DMS153 treated with DMSO at 0.1 percent for 48 hours (cell line): ENCODE data around the gene SEC16A.

Experiments
- DNase-seq: peaks from one replicate; lab custom pipeline; 2025; ENCODE audit not compliant: unreplicated experiment; lab: John Stamatoyannopoulos, UW

The SEC16A gene, protein sequence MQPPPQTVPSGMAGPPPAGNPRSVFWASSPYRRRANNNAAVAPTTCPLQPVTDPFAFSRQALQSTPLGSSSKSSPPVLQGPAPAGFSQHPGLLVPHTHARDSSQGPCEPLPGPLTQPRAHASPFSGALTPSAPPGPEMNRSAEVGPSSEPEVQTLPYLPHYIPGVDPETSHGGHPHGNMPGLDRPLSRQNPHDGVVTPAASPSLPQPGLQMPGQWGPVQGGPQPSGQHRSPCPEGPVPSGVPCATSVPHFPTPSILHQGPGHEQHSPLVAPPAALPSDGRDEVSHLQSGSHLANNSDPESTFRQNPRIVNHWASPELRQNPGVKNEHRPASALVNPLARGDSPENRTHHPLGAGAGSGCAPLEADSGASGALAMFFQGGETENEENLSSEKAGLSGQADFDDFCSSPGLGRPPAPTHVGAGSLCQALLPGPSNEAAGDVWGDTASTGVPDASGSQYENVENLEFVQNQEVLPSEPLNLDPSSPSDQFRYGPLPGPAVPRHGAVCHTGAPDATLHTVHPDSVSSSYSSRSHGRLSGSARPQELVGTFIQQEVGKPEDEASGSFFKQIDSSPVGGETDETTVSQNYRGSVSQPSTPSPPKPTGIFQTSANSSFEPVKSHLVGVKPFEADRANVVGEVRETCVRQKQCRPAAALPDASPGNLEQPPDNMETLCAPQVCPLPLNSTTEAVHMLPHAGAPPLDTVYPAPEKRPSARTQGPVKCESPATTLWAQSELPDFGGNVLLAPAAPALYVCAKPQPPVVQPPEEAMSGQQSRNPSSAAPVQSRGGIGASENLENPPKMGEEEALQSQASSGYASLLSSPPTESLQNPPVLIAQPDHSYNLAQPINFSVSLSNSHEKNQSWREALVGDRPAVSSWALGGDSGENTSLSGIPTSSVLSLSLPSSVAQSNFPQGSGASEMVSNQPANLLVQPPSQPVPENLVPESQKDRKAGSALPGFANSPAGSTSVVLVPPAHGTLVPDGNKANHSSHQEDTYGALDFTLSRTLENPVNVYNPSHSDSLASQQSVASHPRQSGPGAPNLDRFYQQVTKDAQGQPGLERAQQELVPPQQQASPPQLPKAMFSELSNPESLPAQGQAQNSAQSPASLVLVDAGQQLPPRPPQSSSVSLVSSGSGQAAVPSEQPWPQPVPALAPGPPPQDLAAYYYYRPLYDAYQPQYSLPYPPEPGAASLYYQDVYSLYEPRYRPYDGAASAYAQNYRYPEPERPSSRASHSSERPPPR (N-terminal part only)

DNA sequence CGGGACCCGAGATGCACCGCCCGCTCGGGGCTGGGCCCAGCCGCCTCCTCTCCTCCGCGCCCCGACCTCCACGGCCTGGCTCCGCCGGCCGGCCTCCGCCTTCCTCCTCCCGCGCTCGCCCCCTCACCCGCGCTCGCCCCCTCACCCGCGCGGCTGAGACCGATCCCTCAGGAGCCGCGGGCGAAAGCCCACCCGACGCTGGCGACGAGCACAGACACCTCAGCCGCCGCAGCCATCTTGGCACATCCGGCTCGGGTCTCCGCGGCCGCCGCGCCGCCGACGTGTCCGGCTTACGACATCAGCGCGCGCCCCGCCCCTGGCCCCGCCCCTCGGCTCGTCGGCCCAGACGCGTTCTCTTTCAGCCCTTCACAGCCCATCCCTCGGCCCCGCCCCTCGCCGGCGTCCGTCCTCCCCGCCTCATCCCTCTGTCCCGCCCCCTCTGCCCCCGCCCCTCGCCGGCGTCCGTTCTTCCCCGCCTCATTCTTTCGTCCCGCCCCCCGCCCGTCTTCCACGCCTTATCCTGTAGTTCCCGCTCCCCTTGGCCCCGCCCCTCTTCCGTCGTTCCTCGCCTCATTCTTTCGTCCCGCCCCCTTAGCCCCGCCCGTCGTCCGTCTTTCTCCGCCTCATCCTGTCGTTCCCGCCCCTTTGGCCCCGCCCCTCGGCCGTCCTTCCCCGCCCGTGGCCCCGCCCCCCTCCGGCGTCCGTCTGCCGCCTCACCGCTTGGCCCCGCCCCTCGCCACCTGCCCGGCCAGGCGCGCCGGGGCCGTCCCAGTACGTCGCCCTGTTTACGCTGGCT, at the start of gene SEC16A:
TSS of gene SEC16A (minus strand) at position 248 of the 796 bp plus-strand sequence. CDS start 5,425 bp downstream, outside the sequence.
- DNase-seq, result peak; percentile 100

DNA sequence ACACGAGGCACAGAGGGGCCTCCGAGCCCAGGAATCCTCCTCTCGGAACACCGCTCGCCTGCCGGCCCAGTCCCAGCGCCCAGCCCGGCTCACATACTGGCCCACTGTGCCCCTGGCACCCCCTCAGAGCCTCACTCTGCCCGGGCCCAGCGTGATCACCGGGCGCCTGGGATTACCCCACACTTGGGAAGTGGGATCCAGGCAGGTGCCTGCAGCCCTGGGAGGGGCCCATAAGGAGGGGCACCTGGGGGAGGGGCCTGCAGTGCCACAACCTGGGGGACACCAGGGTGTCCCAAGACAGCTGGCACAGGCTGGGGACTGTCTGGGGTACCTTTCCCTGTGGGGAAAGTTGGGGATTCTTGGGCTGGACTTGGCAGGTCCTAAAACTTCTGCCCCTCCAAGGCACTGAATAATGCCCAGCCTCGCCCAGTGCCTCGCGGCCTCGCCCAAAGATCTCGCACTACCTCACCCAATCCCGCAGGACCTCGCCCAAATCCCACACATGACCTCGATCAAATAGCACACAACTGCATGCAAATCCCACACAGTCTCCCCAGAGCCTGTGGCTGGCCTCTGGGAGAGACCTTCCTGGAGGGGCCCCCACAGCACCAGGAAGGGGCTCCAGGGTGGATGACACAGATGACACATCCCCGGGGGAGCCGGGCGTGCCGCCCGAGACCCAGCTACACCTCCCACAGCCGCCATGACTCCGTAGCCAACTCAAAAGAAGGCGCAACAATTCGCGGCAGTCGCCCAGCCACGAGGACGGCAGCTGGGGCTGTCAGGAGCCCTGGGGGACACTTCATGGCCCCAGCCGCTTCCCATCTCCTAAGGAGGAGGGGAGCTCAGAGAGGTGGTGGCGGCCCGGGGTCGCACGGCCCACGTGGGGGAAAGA, 49.3 kb upstream of the SEC16A start:
- no peak for DNase-seq

DNA sequence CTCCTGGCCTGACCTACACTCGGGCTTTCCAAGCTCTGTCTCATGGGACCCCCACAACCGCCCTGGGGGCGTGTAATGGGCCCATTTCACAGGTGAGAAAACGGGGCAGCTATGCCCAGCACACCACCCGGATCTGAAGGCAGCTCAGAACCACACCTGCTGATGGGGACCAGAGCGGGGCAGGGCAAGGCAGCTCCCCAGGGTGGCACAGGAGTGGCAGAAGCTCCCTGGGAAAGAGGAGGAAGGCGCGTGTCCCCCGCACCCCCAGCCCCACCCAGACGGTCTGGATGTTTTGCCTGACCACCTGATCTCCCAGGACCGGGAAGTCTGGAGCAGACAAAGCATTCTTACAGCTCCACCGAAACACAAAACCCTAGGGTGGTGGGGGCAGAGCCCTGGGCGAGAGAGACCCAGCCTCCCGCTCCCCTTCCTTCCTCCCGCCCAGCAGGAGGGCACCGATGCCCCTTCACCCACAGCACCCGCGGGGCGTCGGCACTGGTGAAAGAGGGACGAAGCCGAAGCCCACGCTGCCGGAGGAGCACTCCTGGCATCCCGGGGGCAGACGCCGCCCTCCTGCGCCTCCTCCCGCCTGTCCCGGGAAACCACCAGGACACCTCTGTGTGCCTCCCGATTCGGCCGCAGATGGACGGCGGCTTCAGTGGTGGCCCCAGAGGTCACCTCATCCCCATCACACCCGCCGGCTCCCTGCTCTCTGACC, 48.5 kb upstream of the SEC16A start:
- DNase-seq, result no peak

DNA sequence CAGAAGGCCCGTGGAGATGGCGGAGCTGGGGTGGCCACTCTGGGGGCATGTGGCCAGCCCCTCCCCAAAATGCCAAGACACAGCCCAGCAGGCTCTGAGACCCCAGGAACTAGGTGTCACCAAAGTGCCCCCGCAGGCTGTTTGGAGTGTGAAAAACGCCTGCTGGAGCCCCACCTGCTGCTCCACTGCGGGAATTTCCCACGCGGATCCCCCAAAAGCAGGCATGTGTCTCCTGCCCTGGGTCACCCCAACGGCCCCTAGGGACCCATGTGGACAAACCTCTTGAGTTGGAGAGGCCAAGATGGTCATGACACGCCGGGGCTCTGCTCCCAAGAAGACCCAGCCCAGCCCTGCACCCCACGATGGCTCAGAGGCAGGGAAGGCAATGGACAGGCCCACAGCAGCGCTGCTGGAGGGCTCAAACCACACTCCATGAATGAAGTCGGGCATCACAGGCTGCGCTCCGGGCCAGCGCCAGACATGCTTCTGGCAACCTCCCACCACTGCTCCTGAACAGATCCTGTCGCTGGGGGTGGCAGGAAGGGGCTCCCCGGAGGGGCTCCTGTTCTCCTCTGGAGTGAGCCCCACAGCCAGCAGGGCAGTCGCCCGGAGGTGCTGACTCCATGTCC, 47.7 kb upstream of the SEC16A start:
- DNase-seq, result no peak

DNA sequence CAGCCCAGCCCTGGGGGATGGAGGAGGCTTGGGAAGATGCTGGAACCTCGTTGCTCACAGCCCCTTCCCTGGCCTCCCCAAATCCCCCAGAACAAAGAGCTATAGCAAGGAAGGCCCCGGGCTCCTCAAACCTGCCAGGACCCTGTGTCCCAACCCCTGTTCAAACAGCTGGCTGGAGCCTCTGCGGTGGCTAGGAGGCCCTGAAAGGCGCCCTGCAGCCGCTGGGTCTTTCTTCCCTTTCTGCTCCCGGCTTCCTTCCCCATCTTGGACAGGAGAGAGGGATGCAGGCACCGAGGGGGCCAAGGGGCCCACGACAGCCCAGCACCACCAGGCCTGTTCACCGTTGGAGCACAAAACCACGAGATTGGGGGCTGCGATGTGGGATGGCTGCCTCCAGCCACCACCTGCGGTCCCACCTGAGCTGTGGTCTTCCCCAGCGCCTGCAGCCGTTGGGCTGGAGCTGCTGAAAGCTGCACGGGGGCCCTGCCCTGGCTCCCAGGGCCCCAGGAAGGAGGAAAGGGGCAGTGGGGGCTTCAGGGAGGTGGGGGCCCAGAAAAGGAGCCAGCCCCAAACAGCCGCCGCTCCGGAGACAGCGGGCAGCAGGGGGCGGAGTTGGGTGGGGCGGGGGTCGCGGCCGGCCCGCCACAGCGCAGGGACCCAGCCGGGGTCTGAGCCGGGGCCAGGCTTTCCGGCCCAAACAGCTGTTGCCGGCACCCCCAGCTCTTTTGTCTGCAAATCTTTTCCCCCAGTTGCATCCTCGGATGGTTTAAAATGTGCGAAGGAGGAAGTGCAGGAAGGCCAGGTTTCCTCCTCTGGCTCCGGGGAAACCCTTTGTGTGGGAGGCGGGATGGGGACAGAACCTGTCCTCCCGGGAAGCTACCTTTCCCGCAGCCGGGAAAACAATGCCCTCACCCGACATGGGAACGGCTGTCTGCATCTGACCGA, 46.9 kb upstream of the SEC16A start:
- DNase-seq, result no peak

DNA sequence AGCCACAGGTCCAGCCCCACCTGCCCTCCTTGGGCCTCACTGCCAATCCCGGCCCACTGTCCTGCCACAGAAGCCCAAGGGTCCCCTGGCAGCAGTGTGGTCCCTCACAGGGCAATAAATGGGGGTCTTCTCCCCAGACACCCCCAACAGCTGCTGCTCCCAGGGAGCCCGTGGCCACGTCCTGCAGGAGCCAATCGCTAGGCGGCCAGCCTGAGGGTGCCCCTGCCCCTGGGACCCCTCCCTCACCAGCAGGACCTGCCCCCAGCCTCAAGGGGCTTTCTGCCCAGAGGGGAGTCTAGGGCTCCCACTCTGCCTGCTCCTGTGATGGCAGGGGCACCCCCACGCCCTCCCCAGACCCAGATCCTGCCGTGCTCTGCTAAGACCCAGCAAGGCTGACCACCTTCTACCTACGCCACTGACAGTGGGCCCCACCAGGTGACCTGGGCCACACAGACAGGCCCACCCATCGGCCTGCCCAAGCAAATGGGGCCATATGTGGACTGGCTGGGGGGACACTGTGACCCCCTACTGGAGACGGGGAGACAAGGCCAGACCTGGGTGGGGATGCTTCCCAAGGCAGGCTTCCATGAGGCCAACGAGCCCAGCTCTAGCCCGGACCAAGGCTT, 46.0 kb upstream of the SEC16A start:
- DNase-seq, result no peak

DNA sequence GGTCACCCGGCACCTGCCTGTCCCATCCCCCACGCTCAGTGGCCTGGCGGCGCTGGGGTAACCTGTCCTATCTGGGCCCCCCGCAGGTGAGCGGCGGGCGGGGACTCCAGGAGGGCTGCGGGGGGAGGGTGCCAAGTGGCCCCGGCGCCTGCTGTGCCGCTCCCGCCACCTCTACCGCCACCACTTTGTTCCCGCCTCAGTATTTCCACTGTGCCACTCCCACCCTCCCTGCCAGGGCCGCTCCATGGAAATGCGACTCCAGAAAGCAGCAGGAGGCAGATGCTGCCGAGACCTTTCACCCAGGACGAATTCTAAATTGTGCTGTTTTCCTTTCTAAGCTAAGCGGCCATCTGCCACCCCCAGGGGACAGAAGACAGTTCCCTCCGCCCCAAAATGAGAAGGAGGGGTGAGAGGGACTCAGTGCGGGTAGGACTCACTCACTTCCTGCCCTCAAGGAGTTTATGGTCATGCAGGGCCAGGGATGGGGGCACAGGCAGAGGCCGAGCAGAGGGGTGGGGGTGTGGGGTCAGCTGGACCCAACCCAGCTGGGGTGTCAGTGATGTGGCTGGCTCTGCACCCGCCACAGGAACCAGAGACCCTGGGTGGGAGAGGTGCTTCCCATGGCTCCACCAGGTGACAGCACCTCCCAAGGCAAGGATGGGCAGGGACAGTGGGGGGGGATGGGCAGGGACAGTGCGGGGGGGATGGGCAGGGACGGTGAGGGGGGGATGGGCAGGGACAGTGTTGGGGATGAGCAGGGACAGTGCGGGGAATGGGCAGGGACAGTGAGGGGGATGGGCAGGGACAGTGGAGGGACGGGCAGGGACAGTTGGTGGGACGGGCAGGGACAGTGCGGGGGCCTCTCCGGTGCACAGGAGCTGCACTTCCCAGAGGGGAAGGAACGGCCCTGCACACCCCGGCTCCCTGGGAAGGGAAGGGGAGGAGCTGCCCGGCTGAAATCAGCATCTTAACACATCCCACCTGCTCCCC, 45.2 kb upstream of the SEC16A start:
- DNase-seq, result peak; percentile 64

DNA sequence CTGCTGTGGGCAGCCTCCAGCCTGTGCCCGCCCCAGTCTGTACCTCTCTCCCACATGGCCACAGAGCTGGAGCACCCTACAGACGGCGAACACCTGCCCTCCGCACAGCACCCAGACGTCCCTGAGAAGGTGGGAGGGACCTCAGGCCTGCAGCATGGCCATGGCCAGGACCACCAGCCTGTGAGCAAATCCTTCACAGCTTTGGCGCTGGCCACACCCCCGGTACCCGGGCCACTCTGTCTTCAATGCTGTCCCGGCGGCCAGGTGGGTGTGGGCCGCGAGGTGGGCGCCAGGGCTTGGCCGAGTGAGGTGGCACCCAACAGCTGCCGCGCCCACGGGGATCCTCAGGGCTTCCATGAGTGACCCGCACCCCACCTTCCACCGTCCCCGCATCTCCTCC, 44.3 kb upstream of the SEC16A start:
- DNase-seq, result peak; percentile 31

DNA sequence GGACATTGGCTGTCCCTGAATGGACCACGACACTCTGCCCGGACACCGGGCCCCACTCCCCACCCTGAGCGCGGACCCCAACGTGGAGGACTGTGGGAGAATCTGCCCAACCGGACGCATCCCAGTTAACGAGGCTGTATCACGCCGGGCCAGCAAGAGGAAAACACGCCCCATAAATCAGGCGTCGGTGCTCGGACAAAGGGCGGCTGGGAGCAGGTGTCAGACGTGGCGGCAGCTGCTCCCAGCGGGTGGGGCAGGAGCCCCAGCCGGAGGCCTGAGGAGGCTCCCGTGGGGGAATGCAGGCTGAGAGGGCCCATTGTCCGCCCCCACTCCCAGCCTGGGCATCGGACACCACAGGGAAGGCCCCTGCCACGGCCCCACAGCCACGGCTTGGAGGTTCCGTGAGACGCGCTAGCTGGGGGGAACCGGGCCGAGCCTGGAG, 43.8 kb upstream of the SEC16A start:
- peak; percentile 78 for DNase-seq

DNA sequence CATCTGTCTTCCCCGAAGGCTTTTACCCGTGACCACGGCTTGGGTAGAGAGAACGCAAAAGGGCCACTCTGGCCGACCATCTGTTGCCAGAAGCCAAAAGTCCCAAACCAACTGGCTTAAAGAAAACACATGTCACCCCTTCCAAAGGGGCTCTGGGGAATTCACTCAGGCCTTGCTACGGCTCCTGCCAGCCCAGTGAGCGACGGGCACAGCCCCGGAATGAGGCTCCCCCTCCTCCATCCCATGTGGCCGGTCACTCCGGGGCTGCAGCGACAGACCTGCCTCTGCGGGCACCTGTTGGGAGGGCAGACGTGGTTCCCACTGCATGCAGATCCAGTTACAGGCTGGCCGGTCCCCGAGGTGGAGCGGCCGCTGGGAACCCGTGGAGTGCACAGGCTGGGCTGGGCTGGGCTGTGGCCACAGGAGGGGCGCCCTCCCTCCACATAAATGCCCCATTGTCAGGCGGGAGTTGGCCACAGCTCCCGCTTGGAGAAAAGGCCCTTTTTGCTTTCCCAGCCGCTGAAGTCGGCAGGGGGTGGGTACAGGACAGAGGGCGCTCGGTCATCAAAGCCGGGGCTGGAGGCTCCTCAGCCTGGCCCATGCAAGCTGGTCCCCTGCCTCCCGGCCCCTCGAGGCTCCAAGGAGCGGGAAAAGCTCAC, 43.1 kb upstream of the SEC16A start:
- DNase-seq, result peak; percentile 50

DNA sequence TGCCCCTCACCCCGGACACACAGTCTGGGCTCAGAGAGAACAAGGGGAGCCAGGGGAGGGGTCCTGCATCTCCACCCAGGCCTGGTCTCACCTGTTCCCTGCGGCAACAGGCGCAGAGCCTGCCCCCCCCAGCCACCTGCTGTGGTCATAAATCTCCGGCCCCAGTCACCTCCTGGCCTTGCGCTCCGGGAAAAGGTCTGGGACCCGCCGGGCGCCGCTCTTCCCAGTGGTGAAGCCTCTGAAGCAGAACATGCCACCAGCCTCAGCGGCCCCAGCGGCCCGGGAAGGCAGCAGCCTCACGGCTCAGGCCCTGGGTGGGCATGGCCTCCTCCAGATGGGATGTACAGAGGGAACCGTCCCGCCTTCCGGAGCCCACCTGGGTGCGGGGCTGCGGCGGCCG, 42.4 kb upstream of the SEC16A start:
- no peak for DNase-seq

DNA sequence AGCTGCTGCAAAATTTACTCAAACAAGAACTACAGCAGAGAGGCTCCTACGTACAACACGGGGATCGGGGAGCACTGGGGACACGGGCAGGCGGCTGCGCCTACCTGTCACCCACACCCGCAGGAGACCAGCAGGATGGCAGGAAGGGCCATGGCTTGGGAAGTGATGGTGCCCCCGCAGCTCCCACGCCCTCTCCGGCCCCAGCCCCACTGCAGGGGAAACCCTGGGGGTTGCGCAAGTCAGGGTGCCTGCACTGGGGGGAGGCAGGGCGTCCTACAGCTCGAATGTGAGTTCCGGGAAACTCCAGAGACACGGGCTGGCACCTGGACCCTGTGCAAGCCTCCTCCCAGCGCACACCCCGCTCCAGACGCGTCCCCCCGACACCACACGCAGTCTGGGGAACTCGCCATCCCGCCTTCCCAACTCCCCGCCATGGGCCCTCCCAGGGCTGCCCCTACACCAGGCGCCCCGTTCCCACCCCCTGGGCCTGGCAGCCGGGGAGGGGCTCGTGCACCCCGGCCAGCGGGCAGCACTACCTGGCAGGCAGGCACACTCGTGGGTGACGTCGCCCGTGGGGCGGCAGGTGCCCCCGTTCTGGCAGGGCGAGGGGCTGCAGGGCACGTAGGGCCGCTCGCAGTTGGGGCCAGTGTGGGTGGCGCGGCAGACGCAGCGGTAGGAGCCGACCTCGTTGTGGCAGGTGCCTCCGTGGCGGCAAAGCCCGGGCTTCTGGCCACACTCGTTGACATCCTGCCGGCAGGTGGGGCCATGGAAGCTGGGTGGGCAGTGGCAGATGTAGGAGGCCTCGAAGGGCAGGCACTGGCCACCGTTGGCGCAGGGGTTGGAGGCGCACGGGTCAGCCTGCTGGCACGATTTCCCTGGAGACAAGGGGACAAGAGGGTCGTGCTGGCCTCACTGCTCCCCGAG, 39.7 kb upstream of the SEC16A start:
- DNase-seq, result no peak

DNA sequence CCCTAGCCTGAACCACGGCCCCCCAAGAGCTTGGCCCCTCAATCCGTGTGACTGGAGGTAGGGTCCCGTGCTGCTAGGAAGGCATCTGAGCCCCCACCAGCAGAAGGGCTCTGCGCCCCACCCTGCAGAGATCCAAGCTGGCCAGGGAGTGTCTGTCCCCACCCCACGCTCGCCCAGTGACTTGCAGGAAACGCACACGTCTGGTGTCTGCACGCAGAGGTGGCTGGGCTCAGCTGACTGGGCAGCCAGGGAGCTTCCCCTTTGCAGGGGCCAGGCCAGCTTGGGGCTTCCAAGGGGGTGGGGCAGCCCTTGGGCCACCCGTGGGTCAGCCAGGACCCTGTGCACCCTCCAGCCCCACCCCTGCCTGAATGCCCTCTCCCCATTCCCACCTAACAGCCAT, 38.7 kb upstream of the SEC16A start:
- DNase-seq, result no peak

DNA sequence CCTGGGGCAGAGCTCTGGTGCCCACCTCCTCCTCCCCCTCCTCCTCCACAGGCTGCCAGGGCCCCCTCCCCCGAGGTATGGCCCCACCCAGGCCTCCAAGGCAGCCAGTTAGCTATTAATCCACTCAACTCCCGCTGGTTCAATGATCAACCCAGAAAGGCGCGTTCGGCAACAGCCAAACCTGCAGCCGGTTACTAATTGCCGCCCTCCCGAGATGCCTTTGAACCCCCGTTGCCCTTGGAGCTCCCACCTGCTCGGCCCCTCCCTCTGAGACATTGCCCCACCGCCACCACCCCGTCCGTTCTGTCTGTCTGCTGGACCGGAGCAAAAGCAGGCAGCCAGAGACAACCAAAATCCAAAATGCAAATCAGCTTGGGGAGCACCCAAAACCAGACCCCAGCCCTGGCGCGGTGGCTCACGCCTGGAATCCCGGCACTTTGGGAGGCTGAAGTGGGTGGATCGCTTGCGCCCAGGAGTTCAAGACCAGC, 37.3 kb upstream of the SEC16A start:
- DNase-seq, result no peak
